GM19328 (cell line): ENCODE measurements around the gene IL17D.

ENCODE experiments used
- ATAC-seq: cut with Tn5 transposase; IDR thresholded peaks from one replicate; pipeline ENCODE4 v1.9.1; 2021; ENCODE audit warnings: mild to moderate bottlenecking, moderate library complexity; ENCODE audit not compliant: unreplicated experiment

Gene IL17D

DNA sequence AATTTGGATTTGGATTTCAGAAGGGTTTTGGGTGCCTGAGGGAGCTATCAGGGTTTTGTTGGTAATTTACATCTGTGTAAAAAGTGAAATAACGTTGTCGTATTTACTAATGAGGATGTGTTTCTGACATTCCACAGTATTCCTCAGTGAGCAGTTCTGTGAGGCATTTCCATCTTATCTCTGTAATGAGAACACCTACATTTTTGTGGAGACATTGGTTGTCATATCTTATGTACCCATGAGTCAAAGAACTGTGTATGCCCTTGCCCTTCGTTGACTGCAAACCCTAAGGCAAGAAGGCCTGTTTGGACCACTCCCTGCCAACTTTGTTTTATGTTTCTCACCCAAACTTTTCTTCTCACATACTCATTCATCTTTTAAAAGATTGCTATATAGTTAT is 14.2 kb upstream of the IL17D start:
- ATAC-seq, result no peak

DNA sequence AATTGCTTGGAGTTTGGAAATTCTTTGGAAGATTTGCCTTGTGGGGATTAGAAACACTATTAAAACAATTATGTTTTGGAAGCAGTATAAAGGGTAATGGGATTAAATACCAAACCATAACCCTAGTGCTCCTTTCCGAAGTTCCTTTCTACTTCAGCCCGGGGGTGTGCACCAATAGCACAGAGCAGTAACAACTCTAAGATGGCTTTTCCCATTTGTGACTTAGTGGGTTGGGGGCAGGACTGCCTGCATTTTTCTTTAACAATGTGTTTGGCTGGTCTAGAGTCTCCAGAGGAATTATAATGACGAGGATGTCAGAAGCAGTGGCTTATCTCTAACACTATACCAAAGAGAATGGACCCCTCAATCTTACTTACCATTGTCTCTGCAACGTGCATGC is 11.9 kb upstream of the IL17D start:
- no peak for ATAC-seq

DNA sequence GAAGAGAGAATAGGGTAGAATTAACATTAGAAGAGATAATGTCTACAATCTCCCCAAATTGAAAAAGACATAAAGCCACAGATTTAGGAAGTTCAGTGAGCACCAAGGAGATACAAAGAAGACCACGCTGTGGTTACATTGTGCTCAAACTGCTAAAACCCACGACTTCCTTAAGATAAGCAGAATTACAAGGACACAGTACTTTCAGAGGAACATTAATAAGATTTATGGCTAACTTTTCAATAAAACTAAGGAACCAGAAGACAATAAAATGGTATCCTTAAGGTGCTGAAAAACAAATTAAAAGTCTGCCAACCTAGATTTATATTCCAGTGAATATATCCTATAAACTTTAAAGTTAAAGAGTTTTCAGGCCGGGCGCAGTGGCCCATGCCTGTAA is 7.4 kb upstream of the IL17D start:
- ATAC-seq, result no peak

DNA sequence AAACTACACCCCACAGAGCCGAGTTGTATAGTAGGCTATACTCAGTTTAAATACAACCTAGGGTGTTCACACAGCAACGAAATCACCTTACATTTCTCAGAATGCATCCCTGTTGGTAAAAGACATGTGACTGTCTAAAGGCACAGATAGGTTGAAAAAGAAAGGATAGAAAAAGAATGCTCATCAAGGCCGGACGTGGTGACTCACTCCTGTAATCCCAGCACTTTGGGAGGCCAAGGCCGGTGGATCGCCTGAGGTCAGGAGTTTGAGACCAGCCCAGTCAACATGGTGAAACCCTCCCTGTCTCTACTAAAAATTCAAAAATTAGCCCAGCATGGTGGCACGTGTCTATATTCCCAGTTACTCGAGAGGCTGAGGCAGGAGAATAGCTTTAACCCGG is 3.8 kb upstream of the IL17D start:
- no peak for ATAC-seq

DNA sequence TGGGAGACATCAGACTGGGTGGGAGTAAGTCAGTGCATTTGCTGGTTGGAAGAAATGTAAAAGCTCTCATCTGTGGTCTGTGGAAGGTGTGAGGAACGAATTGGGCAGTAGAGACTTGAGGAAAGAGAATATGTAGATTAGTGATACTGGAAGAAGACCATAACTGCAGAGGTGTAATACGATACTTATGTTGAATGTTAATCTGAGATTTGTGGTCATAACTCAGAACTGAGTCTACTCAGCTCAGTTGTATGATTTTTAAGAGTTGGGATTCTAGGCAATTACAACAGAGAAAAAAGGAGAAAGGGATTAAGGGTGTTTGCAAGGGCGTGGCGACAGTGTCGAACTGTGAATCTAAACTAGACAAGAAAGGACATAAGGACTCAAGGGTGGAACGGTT is 3.2 kb upstream of the IL17D start:
- no peak for ATAC-seq

DNA sequence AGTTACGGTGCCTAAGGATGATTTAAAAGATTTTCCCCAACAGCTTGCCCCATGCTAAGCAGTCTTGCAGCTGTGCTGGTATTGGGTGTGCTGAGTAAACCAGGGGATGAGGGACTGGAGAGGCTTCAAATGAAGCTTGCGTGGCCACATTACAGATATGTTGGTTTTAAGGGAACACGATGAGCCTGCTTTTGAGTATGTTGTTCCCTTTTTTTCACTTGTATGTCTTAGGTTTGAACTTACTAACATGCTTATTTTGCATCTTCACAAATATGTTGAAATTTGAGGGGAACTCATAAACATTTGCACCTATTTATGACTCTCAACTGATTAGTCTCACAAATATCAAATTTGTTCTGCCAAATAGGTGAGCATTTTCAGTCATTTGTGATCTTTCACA is 2.0 kb upstream of the IL17D start:
- no peak for ATAC-seq

DNA sequence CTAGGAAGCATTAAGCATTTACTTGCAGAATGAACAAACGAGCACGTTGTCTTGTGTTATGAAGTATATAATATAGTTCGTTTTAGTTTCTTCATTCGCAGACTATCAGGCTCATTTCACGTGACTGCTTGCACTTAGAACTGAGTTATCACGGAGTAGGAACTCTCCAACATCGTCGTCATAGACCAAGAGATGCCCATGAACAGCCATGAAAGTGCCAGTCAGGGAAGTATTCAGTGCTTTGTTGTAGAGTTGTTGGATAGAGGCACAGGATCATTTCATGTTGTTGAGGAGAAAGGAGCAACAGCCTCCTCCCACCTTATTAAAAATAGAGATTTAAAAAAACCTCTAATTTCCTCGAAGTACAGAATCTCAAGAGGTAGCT is 977 bp upstream of the IL17D start:
- no peak for ATAC-seq

DNA sequence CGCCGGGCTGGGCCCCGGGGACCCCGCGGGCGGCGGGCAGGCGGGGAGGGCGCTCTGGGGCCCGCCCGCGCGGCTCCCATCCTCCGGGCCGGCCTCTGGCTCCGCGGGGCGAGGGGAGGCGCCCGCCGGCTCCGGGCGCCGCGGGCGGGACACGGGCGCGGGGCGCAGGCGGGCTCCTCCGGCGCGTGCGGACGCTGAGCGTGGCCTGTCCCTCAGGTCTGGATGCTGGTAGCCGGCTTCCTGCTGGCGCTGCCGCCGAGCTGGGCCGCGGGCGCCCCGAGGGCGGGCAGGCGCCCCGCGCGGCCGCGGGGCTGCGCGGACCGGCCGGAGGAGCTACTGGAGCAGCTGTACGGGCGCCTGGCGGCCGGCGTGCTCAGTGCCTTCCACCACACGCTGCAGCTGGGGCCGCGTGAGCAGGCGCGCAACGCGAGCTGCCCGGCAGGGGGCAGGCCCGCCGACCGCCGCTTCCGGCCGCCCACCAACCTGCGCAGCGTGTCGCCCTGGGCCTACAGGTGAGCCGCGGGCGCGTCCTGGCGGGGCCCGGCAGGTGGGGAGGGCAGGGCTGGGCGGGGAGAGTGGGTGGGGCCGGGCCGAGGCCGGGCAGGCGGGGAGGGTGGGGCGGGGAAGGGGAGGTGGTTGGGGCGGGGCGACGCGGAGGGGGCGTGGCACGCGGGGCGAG is 420 bp downstream of the IL17D start:
- ATAC-seq, result peak; percentile 88

DNA sequence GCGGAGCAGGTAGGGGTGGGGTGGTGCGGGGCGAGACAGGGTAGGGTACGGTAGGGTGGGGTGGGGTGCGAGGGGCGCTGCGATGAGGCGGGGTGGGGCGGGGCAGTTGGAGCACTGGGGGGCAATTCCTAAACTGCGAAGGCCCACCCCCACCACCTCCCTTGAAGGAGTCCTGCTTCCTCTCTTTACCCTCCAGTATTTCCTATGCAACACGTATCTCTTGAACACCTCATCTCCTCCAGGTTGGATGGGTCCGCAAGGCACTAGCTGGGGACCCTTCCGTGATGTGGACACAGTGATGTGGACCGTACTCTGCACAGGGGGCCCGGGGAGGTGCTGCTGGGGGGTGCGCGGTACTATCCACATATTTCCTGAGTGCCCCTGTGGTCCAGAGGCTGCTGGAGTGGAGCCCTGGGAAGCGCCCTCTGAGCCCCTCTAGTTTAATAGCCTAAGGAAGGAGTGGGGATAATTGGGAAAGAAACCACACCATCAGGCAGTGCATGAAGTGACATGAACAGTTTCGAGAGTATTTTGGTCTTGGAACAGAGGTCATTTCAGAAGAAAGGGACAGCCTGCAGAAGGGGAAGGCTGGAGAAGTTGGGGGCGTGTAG is 1.1 kb downstream of the IL17D start:
- ATAC-seq, result no peak

DNA sequence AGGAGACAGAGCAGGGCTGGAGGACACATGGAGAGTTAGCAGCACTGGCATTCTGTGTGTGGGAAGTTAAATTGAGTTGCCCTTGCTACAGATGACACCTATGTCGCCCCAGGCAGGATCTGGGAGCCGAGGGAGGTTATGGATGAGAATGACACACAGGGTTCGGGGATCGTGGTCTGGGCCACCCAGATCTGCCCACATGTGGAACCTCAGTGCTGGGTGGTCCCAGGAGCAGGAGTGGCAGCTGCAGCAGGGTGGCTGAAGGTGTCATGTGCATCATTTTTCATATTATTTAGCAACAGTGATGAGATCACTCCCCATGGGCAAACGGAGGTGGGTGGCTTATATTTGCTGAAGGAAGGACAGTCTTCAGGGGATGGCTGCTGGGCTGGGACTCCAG is 3.2 kb downstream of the IL17D start:
- no peak for ATAC-seq

DNA sequence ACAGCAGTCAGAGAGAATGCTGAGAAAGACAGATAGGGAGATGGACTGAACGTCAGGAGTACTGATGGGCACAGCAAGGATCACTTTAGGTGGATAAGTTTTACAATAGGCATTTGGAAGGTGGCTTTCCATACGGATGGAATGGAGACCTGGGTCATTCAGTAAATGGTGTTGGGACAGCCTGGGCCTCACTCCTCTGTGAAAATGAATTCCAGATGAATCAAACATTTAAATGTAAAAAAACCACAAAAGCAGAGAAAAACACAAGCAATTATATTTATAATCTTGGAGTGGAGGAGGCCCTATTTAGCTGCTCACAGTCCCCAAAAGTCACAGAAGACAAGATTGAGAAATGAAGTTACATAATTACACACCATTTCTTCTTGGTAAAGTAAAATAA is 4.7 kb downstream of the IL17D start:
- ATAC-seq, result no peak

DNA sequence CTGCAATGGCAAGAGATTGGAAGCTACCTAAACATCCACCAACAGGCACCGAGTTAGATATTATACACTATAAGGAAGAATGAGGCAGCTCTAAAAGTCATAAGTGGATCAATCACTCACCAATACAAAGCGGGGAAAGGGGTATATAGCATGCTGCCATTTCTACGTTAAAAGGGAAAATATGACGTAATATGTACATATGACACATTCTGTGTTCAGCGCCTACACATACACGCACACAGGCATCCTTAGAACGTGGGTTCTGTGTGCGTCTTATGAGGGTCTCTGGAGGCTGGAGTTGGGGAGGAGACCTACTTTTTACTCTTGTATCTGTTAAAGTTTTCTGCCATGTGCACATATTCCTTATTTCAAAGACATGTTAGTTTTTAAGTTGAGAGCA is 5.9 kb downstream of the IL17D start:
- no peak for ATAC-seq

DNA sequence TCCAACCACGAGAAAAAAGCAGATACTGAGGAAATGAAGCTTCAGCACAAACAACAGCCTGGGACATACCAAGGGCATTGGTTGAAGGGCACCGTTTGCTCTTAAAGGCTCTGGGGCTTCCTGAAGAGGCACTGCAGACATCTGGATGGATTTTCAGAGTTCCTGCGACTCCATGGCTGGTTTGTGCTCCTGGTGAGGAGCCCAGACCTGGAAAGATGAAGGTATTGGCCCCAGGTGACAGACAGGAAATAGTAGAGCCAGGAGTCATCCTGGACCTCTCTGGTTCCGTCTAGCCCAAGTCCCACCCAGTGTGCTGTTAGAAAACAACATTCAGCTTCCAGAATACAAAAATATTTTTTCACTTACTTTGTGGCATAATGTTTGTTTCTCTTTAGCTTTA is 6.3 kb downstream of the IL17D start:
- no peak for ATAC-seq

DNA sequence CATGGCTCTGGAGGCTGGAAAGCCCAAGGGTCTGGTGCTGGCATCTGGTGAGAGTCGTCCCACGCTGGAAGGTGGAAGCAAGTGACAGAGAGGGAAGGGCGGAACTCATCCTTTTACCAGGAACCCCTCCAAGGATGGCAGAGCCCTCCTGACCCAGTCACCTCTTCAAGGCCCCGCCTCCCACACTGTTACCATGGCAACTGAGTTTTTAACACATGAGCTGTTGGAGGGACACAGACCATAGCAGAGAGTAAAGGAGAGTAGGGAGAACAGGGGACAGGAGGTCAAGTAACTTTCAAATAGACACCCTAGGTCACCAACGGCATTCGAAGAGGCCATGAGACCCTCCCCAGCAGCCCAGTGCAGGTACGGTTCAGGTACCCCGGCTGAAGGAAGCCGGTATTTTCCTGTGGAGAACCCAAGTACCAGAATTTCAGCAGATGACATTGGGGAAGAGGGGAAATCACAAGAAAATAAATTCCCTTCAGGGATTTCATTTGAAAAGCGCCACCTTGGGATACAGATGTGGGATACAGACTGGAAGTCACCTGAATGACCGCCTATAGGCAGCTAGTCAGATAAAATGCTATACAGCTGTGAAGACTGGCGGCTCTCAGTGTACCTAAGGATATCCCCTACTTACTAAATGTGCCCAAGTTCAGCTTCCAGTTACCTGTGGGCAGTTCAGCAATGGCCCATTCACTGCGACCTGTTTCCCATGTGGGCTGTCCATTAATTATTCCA is 8.0 kb downstream of the IL17D start:
- no peak for ATAC-seq

DNA sequence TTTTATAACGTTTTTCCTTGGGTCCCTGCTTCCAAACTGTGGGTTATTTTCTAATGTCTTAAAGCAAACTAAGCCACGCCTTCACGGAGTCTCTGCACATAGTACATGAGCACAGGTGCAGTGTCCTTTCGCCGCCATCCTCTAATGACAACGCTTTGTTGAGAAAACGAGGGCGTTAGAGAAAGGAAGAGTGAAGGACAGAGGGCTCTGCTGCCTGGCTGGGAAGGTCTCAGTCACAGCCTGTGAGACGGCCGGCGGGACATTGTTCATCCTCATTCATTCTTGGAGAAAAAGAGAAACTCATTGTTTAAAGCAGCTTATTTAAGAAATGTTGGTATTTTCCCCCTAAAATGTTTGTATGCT is 9.5 kb downstream of the IL17D start:
- no peak for ATAC-seq

DNA sequence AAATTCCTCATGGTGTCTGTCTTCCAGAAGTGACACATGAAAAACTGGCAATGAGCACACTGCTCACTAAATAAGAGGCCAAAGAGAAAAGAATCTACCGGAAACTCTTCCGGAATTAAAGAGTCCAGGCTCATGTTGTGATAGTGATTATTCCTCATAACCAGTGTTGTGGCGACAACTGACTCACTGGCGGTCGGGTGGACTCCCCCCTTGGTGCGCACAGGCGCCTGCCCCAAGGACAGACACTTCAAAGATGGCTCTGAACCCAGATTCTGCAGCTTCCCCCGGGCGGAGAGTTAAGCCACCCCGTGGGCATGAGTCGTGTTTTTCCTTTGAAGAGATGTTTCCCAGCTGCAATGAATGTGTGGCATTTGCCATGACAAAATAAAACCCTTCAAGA is 10.3 kb downstream of the IL17D start:
- no peak for ATAC-seq

DNA sequence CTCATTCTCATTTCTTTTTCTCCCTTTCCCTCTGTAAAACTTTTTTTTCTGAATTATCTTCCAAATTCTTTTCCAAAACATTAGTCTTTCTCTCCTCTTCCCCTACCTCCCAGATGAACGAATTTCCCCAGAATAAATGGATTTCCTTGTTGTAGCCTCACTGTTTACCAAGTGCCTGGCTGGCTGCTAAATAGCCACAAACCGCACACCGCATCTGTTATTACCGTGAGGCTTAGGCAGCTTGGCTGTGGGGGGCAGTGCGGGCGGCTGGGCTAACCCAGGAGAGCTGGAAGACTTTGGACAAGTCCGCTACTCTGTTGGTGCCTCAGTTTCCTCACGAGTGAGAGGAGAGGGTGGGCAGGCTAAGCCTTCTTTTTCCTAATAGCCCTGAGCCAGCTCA is 10.7 kb downstream of the IL17D start:
- no peak for ATAC-seq

DNA sequence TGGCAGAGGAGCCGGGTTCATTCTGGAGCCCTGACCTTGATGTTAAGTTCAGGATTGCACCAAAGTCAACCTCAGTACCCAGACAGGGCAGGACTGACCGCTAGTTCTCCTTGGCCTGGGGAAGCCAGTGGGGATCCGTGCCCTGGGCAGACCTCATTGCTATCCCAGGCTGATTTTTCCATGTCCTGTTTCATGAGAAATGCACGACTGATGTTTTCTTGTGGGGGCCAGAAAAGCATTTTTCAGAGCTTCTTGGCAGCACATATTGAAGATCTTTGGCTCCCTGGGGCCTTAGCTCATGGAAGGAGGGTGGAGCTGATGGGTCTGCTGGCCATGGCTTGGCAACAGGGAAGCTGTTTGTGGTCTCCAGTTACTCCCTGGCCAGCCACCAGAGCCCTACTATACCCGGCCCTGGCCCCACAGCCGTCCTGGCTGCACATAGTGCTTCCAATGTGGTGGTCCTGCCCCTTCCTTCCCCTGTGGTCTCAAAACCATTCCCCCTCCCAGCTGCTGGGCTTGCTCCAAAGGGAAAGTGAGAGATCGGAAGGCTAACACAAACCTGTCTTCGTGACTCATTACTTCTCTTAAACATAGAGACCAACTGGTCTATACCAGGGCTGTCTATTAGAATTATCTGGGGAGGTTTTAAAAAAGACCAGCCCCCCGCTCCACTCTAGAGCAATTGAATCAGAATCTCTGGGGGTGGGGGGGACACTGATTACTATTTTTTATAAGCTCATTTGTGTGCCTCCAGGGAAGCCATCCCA is 11.2 kb downstream of the IL17D start:
- no peak for ATAC-seq

DNA sequence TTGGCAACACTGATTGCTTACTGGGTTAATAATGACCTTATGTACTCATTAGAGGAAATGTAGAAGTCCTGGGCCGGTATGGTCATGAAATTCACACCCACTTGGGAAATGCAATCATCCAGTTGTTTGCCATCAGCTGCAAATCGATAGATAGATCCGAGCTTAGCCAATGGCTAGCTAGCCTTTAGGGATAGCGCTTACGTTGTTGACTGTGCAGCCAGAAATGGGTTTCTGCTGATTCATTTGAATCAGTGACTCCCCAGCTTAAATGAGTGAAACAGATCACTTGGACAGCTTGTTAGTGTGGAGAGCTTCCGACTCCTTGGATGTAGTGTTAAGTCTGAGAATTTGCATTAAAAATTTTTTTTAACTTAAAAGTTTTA is 11.8 kb downstream of the IL17D start:
- no peak for ATAC-seq

DNA sequence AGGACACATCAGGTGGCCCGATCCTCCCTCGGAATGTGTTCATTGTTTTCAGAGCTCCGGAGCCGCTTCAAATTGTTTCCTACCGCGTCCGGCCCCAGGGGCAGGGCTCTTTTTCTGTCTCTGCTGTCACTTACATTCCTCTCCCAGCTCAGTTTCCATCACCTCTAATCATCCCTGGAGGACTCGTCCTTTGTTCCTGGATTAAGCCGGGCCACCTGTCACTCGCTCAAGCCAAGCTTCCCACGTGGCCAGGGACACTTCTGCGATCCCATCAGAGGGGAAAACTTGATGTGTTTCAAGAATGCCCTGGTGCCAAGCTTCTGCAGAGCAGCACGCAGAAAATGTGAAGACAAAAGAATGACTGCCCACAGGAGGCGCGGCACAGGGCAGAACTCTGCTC is 13.5 kb downstream of the IL17D start:
- ATAC-seq, result no peak

DNA sequence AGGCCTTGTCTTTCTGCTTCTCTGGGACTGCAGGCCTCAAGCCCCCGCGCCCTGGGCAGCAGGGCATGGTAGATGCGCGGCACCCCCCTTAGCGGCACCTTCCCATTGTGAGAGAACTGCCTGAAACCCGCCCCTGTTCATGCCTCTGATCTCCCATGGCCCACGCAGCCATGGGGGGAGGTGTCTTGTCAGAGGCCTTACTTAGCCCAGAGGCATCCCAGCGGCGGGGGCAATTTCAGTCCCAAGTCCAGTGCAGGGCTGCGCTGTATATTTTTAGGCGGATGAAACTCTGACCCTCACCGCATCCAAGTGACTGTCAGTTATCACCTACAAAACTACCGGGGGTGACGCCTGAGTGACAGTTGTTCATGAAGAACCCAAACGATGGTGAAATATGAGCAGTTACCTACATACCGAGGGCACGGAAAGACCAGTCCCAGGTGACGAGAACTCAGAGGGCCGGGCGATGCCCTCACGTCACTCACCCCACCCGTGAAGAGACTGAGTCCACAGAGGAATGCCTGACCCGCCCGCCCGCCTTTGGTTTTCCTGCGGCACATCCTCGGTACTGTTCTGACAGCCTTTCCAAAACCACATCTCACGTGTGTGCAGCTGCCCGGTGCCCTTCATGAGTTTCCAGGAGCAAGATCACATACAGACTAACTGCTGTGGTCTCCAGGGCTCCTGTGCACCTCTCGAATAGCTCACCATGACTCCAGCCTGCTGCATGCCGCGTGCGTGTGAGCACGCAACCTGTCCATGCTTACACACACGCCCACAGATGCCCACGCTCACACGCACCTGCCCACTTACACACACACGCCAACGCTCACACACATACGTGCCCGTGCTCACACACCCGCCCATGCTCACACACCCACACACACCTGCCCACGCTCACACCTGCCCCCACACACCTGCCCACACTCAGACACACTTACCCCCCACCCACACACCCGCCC is 14.4 kb downstream of the IL17D start:
- no peak for ATAC-seq
